H1 (cell line): ENCODE data around the gene RASGRF1. TPM values are rescaled to one million over a fixed set of nuclear protein-coding genes. Genes with fewer than 3 reads are reported as not detected.
A peak's percentile ranks its signal among the peaks of the same experiment; 100 is the strongest.

Experiments
- CTCF ChIA-PET: fragments of 300-600 bp; sonication (Branson Sonifier 250); formaldehyde crosslinking; loops from one replicate; lab custom pipeline; 2021; ENCODE audit not compliant: partially characterized antibody; lab: Charles Lee
- POLR2A ChIA-PET: fragments of 300-600 bp; sonication (Branson Sonifier 250); formaldehyde crosslinking; loops from one replicate; lab custom pipeline; 2021; ENCODE audit warnings: inconsistent platforms; ENCODE audit not compliant: partially characterized antibody; lab: Charles Lee
- DNase-seq, 2 experiments: peaks; one replicate each; pipeline versions ENCODE4 v3.0.0 to v3.0.0-alpha.2; 2010 to 2022; ENCODE audit warnings: low spot score in 2 of 2, low read depth in 1 of 2, mixed read lengths in 1 of 2
- FAIRE-seq: peaks from 2 replicates; lab custom pipeline; 2011; peaks lifted over from hg19 to GRCh38; lab: Jason Lieb, UNC
- H2AFZ ChIP-seq: 2 replicates; pipeline ENCODE4 v1.8.1; 2012; ENCODE audit warnings: low read length, inconsistent platforms
- H2AK5ac ChIP-seq: 2 replicates; pipeline ENCODE4 v1.6.1; 2013; ENCODE audit warnings: low read depth, low read length
- H2BK120ac ChIP-seq: replicated peaks from 2 replicates; pipeline ENCODE3; 2013; ENCODE audit warnings: low read depth, low read length, inconsistent platforms
- H2BK12ac ChIP-seq: 2 replicates; pipeline ENCODE4 v1.6.1; 2013; ENCODE audit warnings: low read depth, low read length
- H2BK15ac ChIP-seq: 2 replicates; pipeline ENCODE4 v1.6.1; 2013; ENCODE audit warnings: low read length
- H2BK20ac ChIP-seq: 2 replicates; pipeline ENCODE4 v1.6.1; 2013; ENCODE audit warnings: low read length
- H2BK5ac ChIP-seq: 2 replicates; pipeline ENCODE4 v1.6.1; 2013; ENCODE audit warnings: low read depth, low read length
- H3K14ac ChIP-seq: 2 replicates; pipeline ENCODE4 v1.6.1; 2013; ENCODE audit warnings: inconsistent platforms; ENCODE audit not compliant: insufficient read length
- H3K18ac ChIP-seq: 2 replicates; pipeline ENCODE4 v1.6.1; 2013; ENCODE audit warnings: low read length; ENCODE audit errors: extremely low read depth
- H3K23ac ChIP-seq: 2 replicates; pipeline ENCODE4 v1.6.1; 2013; ENCODE audit warnings: inconsistent platforms; ENCODE audit not compliant: insufficient read length
- H3K23me2 ChIP-seq: 2 replicates; pipeline ENCODE4 v1.6.1; 2013; ENCODE audit warnings: low read depth, low read length
- H3K27ac ChIP-seq: 2 replicates; pipeline ENCODE4 v1.6.1; 2011; ENCODE audit warnings: low read depth, low read length, inconsistent platforms
- H3K27me3 ChIP-seq, 4 experiments: replicated peaks in 1 of 4; 1 replicate in 1 of 4; 2 replicates in 3 of 4; pipeline versions ENCODE4 v1.6.1 to v1.8.1; 2011 to 2013; ENCODE audit warnings: low read length in 3 of 4, mild to moderate bottlenecking in 3 of 4, inconsistent platforms in 2 of 4, mixed read lengths in 2 of 4, moderate library complexity in 1 of 4; ENCODE audit not compliant: control insufficient read depth in 3 of 4, insufficient read depth in 3 of 4; ENCODE audit errors: extremely low read depth in 1 of 4
- H3K36me3 ChIP-seq, 4 experiments: 2 replicates each; pipeline versions ENCODE4 v1.6.1 to v1.8.1; 2011 to 2013; ENCODE audit warnings: mild to moderate bottlenecking in 4 of 4, low read length in 3 of 4, moderate library complexity in 2 of 4, control low read depth in 1 of 4, inconsistent platforms in 1 of 4; ENCODE audit not compliant: insufficient read depth in 4 of 4, control insufficient read depth in 2 of 4
- H3K4ac ChIP-seq: replicated peaks from 2 replicates; pipeline ENCODE3; 2013; ENCODE audit warnings: low read length, low read depth, mixed read lengths, inconsistent platforms; ENCODE audit not compliant: insufficient read length
- H3K4me1 ChIP-seq, 4 experiments: replicated peaks in 1 of 4; 1 replicate in 1 of 4; 2 replicates in 3 of 4; pipeline versions ENCODE4 v1.6.1 to v1.8.1; 2011 to 2013; ENCODE audit warnings: low read length in 3 of 4, inconsistent platforms in 2 of 4, mixed read lengths in 1 of 4; ENCODE audit not compliant: insufficient read depth in 4 of 4, control insufficient read depth in 3 of 4
- H3K4me2 ChIP-seq, 2 experiments: 2 replicates each; pipeline versions ENCODE4 v1.6.1 to v1.8.1; 2011 to 2013; ENCODE audit warnings: low read depth in 2 of 2, low read length in 2 of 2, control low read depth in 1 of 2, inconsistent platforms in 1 of 2, mild to moderate bottlenecking in 1 of 2; ENCODE audit not compliant: insufficient read depth in 1 of 2
- H3K4me3 ChIP-seq, 4 experiments: fragments of 200-600, 300-600 bp in 1 of 4; sonication (generic), shearing (Covaris generic), sonication (Bioruptor Twin) in 1 of 4; 2 replicates each; pipeline versions ENCODE4 v1.5.1 to v1.8.1; 2011 to 2016; ENCODE audit warnings: low read length in 4 of 4, low read depth in 3 of 4, control low read depth in 2 of 4, inconsistent platforms in 2 of 4, mild to moderate bottlenecking in 2 of 4, mixed read lengths in 1 of 4, moderate library complexity in 1 of 4; ENCODE audit not compliant: insufficient read depth in 2 of 4; ENCODE audit errors: extremely low read depth in 1 of 4
- H3K56ac ChIP-seq: replicated peaks from 2 replicates; pipeline ENCODE3; 2013; ENCODE audit warnings: low read depth, mild to moderate bottlenecking, mixed read lengths, low read length, inconsistent platforms; ENCODE audit not compliant: insufficient read length
- H3K79me1 ChIP-seq: 2 replicates; pipeline ENCODE4 v1.6.1; 2013; ENCODE audit warnings: low read depth, low read length, control low read depth
- H3K79me2 ChIP-seq, 2 experiments: 2 replicates each; pipeline versions ENCODE4 v1.6.1 to v1.8.1; 2012 to 2013; ENCODE audit warnings: low read length in 2 of 2, mild to moderate bottlenecking in 2 of 2, inconsistent platforms in 1 of 2; ENCODE audit not compliant: insufficient read depth in 2 of 2, control insufficient read depth in 1 of 2
- H3K9ac ChIP-seq, 4 experiments: replicated peaks in 1 of 4; 1 replicate in 1 of 4; 2 replicates in 3 of 4; pipeline versions ENCODE4 v1.6.1 to v1.8.1; 2011 to 2013; ENCODE audit warnings: low read depth in 3 of 4, low read length in 3 of 4, control low read depth in 2 of 4, mild to moderate bottlenecking in 2 of 4, moderate library complexity in 2 of 4, inconsistent platforms in 1 of 4; ENCODE audit errors: extremely low read depth in 1 of 4
- H3K9me3 ChIP-seq, 2 experiments: 2 replicates each; pipeline versions ENCODE4 v1.6.1 to v1.8.1; 2012 to 2013; ENCODE audit warnings: mild to moderate bottlenecking in 2 of 2, moderate library complexity in 2 of 2, control low read depth in 1 of 2, inconsistent platforms in 1 of 2, low read depth in 1 of 2, low read length in 1 of 2, mixed read lengths in 1 of 2; ENCODE audit not compliant: insufficient read depth in 2 of 2
- H4K20me1 ChIP-seq, 2 experiments: replicated peaks in 1 of 2; 2 replicates each; pipeline versions ENCODE3 to v1.8.1; 2011 to 2013; ENCODE audit warnings: inconsistent platforms in 2 of 2, low read length in 2 of 2, mild to moderate bottlenecking in 1 of 2; ENCODE audit not compliant: insufficient read depth in 2 of 2, control insufficient read depth in 1 of 2
- H4K5ac ChIP-seq: 2 replicates; pipeline ENCODE4 v1.6.1; 2013; ENCODE audit warnings: low read length, low read depth, mixed read lengths, inconsistent platforms; ENCODE audit not compliant: insufficient read length
- H4K8ac ChIP-seq: 2 replicates; pipeline ENCODE4 v1.8.0; 2013; ENCODE audit warnings: mild to moderate bottlenecking, moderate library complexity, low read length, inconsistent platforms; ENCODE audit not compliant: insufficient read depth; ENCODE audit errors: extremely low read depth
- H4K91ac ChIP-seq: replicated peaks from 2 replicates; pipeline ENCODE3; 2013; ENCODE audit warnings: low read length, mixed read lengths, inconsistent platforms; ENCODE audit not compliant: insufficient read length
- E2F6 ChIP-seq: IDR thresholded peaks from 2 replicates; pipeline ENCODE4 v1.6.1; 2012; ENCODE audit warnings: inconsistent platforms
- EGR1 ChIP-seq: IDR thresholded peaks from 2 replicates; pipeline ENCODE4 v1.6.1; 2011; ENCODE audit warnings: low read depth, low read length, borderline replicate concordance
- JUN ChIP-seq: IDR thresholded peaks from 2 replicates; pipeline ENCODE4 v1.6.1; 2011; ENCODE audit warnings: low read depth, mild to moderate bottlenecking, improper control_type of control experiment, low read length
- WGBS, 2 experiments: shearing (Covaris generic) in 1 of 2; methylation state at CpG; one replicate each; pipeline versions ENCODE4 v1.1.6 to v1.1.7; 2013 to 2015; ENCODE audit warnings: low lambda C conversion rate in 2 of 2, mixed read lengths in 2 of 2, inconsistent platforms in 1 of 2, low coverage in 1 of 2, missing lambda C conversion rate in 1 of 2; ENCODE audit not compliant: insufficient replicate concordance in 2 of 2, insufficient coverage in 1 of 2, insufficient read length in 1 of 2; ENCODE audit errors: extremely low coverage in 1 of 2, missing lambda C conversion rate in 1 of 2; 5-methylcytosine and 5-hydroxymethylcytosine counted together
- polyA plus RNA-seq, 7 experiments: library from polyadenylated mRNA; depleted of rRNA in 3 of 7; stranded (reverse) in 5 of 7; unstranded in 2 of 7; fragments of >200 nt in 5 of 7; fragments of 200-250 nt in 2 of 7; gene quantifications; 1 replicate in 5 of 7; 2 replicates in 1 of 7; 4 replicates in 1 of 7; pipeline versions ENCODE4 v1.2.1 to v1.2.3, GENCODE V29; 2011 to 2013; ENCODE audit warnings: missing spikeins in 2 of 7, mixed read lengths in 2 of 7
- total RNA-seq: library from RNA; stranded (reverse); fragmentation: NEBNext Ultra II Directional; extraction: Animal tissue kit (Norgen Biotek cat#: 25700); gene quantifications from 2 replicates; pipeline ENCODE4 v1.2.1, GENCODE V29; 2021

Gene RASGRF1
- total and polyA plus RNA-seq, 2 of the 8 experiments (the other 6 are each of a cell fraction or from before 2014, with no cell fraction given) = 0.42 to 0.67 TPM

GRCh38 chr15:78992416-78993256 lies 97.9 kb downstream of the RASGRF1 start:
- Histone ChIP-seq H3K27ac (no peak overlapping the region), H2BK12ac (0 out of 2 replicates have a peak overlapping the region, but pooled peaks have one; percentile 1), H2BK5ac (no peak overlapping the region; the same call in 1 of the 2 replicates), H4K5ac (no peak overlapping the region), H3K79me1 (no peaks in the 10 kb centered on the region), H4K20me1 (peaks cover 0 to 5% of the 10 kb centered on the region in 2 experiments), H3K14ac (no peak overlapping the region), H3K79me2 (no peaks in the 10 kb centered on the region), H3K4me2 (no peak overlapping the region), H2AFZ (no peak overlapping the region), H2AK5ac (0 out of 2 replicates have a peak overlapping the region, but pooled peaks have one; percentile 24), H3K36me3 (no peaks in the 10 kb centered on the region), H3K9me3 (no peaks in the 10 kb centered on the region), H2BK120ac (no peak overlapping the region), H3K4me3 (no peak overlapping the region), H3K4ac (peak overlapping the region; percentile 25), H3K9ac (no peak overlapping the region), H3K23me2 (peaks cover 4% of the 10 kb centered on the region; the same call in 1 of the 2 replicates), H2BK15ac (peak overlapping the region; percentile 36), H2BK20ac (no peak overlapping the region), H3K4me1 (peaks cover 0 to 23% (median 14%) of the 10 kb centered on the region in 4 experiments; a peak in 5 of 7 replicates), H4K8ac (0 out of 2 replicates have a peak overlapping the region, but pooled peaks have one; percentile 16), H3K56ac (peak overlapping the region; percentile 99), H3K23ac (no peak overlapping the region), H3K27me3 (no peaks in the 10 kb centered on the region; a peak in 1 of 7 replicates), H3K18ac (no peak overlapping the region), H4K91ac (peak overlapping the region; percentile 44)
- ChIA-PET POLR2A (no interaction called here), CTCF (interaction anchor here (0.6 to 4.1 kb wide), 11 partner anchors 11 to 192 kb away, joined by 3 to 38 read pairs (median 7); no protein-coding TSS in a partner anchor)
- 87% methylated on average over 16 of the region's 17 CpGs; no CpG with 5 or more reads in 1 of the 2 experiments for WGBS, 2 experiments
- DNase-seq = no peak
- FAIRE-seq = no peak
- TF ChIP-seq JUN = no peak
- no peak for TF ChIP-seq EGR1
- TF ChIP-seq E2F6 = no peak
